Measurements from ENCODE around the gene RBBP9. TPM values are rescaled to one million over a fixed set of nuclear protein-coding genes. Genes with fewer than 3 reads are reported as not detected.

Gene RBBP9
- total RNA-seq, 1 experiment from 2014 or later = 12.2 TPM

DNA sequence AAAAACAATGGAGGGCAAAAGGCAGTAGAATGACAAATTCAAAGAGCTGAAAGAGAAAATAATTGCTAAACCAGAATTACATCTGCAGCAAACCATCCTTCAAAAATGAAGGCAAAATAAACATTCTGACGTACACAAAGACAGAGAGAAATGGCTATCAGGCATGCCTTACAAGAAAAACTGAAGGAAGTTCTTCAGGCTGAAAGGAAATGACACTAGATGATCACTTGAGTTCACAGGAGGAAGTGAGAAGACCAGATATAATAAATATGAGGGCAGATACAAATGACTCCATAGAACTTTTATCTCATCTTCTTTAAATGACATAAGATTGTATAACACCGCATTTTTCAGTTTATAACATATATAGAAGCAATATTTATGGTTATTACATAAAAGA is 60.2 kb downstream of the RBBP9 start:
- ChIA-PET POLR2A (interaction anchor here (0.6 kb wide), 1 partner anchor 148 kb away, joined by 4 read pairs; the partner anchor contains the start of gene ZNF133), CTCF (interaction anchor here (1.0 to 1.1 kb wide), 2 partner anchors 15 to 149 kb away, joined by 3 to 5 read pairs; partner anchors contain the start of gene ZNF133)
- no peaks in the 10 kb centered on the region for H3K36me3 Mint-ChIP-seq
- H3K4me3 Mint-ChIP-seq = no peak overlapping the region
- no peak for ATAC-seq
- no peaks in the 10 kb centered on the region for H3K27me3 Mint-ChIP-seq (ENCODE audit: low read depth)
- H3K9me3 Mint-ChIP-seq = peaks cover 7% of the 10 kb centered on the region; the same call in 1 of the 2 replicates
- no peak for TF ChIP-seq ZNF263 (CRISPR knock-in tag; IDR thresholded peaks at IDR 0.05; ENCODE audit: low read depth)
- TF ChIP-seq, protein P1, sequence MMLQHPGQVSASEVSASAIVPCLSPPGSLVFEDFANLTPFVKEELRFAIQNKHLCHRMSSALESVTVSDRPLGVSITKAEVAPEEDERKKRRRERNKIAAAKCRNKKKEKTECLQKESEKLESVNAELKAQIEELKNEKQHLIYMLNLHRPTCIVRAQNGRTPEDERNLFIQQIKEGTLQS (CRISPR knock-in tag; conservative IDR thresholded peaks at IDR 0.05) = no peak
- H3K27ac Mint-ChIP-seq = no peak overlapping the region; the same call in 1 of the 2 replicates
- DNase-seq (ENCODE audit: low spot score) = no peak
- H3K4me1 Mint-ChIP-seq = peaks cover 4% of the 10 kb centered on the region

Small RNA genes within 50 kb of the gene (microRNA-seq; reads per million reads assigned to microRNA genes)
- 1.7 reads per million for gene MIR3192 (ENCODE audit: borderline number of aligned reads)

Other genes with a start within 250 kb of the RBBP9 start
- 13.9 to 16.2 TPM (median 14.7 TPM) in 3 replicates for gene ZNF133, start 208.7 kb downstream of the RBBP9 start, total RNA-seq (2021)
- gene DZANK1, start 30.2 kb downstream of the RBBP9 start, total RNA-seq (2021) = 6.1 to 8.2 TPM (median 7.7 TPM) in 3 replicates
- gene POLR3F, start 29.8 kb downstream of the RBBP9 start, total RNA-seq (2021) = 11.7 to 12.8 TPM (median 12.7 TPM) in 3 replicates
- gene SEC23B, start 10.7 kb upstream of the RBBP9 start, total RNA-seq (2021) = 57.0 to 67.1 TPM (median 59.6 TPM) in 3 replicates
- 71.9 to 78.1 TPM (median 77.4 TPM) in 3 replicates for gene SMIM26, start 70.2 kb upstream of the RBBP9 start, total RNA-seq (2021)
- 69.8 to 71.1 TPM (median 70.1 TPM) in 3 replicates for gene DTD1, start 90.8 kb upstream of the RBBP9 start, total RNA-seq (2021)

Data from WTC11 (cell line).